H9 (cell line): ENCODE measurements around the gene SLC12A5. TPM values are rescaled to one million over a fixed set of nuclear protein-coding genes. Genes with fewer than 3 reads are reported as not detected.

Experiments
- DNase-seq: peaks from one replicate; pipeline ENCODE4 v3.0.0-alpha.2; 2017
- H2AFZ ChIP-seq: one replicate; pipeline ENCODE4 v1.6.1; 2013; ENCODE audit warnings: mild to moderate bottlenecking, low read length, control low read depth, moderate library complexity
- H2AK5ac ChIP-seq: 2 replicates; pipeline ENCODE4 v1.6.1; 2013; ENCODE audit warnings: low read length, control low read depth, mixed read lengths; ENCODE audit not compliant: insufficient read length
- H2BK120ac ChIP-seq: one replicate; pipeline ENCODE4 v1.6.1; 2013; ENCODE audit warnings: low read depth, mild to moderate bottlenecking, low read length, control low read depth, inconsistent platforms; ENCODE audit not compliant: poor library complexity, severe bottlenecking
- H2BK12ac ChIP-seq: 2 replicates; pipeline ENCODE4 v1.6.1; 2013; ENCODE audit warnings: low read length, control low read depth, mixed read lengths, low read depth; ENCODE audit not compliant: insufficient read length
- H2BK15ac ChIP-seq: 2 replicates; pipeline ENCODE4 v1.6.1; 2013; ENCODE audit warnings: low read depth, low read length, control low read depth
- H2BK20ac ChIP-seq: one replicate; pipeline ENCODE4 v1.6.1; 2013; ENCODE audit warnings: low read depth, mild to moderate bottlenecking, low read length, control low read depth, inconsistent platforms; ENCODE audit not compliant: poor library complexity, severe bottlenecking
- H2BK5ac ChIP-seq: 2 replicates; pipeline ENCODE4 v1.6.1; 2013; ENCODE audit warnings: low read length, control low read depth, mixed read lengths; ENCODE audit not compliant: insufficient read length
- H3K14ac ChIP-seq: 2 replicates; pipeline ENCODE4 v1.6.1; 2013; ENCODE audit warnings: low read length, control low read depth; ENCODE audit not compliant: insufficient read depth
- H3K18ac ChIP-seq: 2 replicates; pipeline ENCODE4 v1.6.1; 2013; ENCODE audit warnings: low read depth, mild to moderate bottlenecking, mixed read lengths, low read length, control low read depth; ENCODE audit not compliant: insufficient read length
- H3K23ac ChIP-seq: 2 replicates; pipeline ENCODE4 v1.6.1; 2013; ENCODE audit warnings: low read length, control low read depth, mixed read lengths, low read depth; ENCODE audit not compliant: insufficient read length
- H3K23me2 ChIP-seq: 2 replicates; pipeline ENCODE4 v1.6.1; 2013; ENCODE audit warnings: low read depth, mild to moderate bottlenecking, mixed read lengths, low read length, control low read depth; ENCODE audit not compliant: insufficient read length, poor library complexity, severe bottlenecking
- H3K27ac ChIP-seq: 2 replicates; pipeline ENCODE4 v1.5.1; 2013; ENCODE audit warnings: low read length, control low read depth, mixed read lengths, low read depth; ENCODE audit not compliant: insufficient read length
- H3K27me3 ChIP-seq: 2 replicates; pipeline ENCODE4 v1.6.1; 2013; ENCODE audit warnings: low read length, control low read depth, inconsistent platforms; ENCODE audit not compliant: insufficient read depth
- H3K4ac ChIP-seq: 2 replicates; pipeline ENCODE4 v1.6.1; 2013; ENCODE audit warnings: low read depth, mild to moderate bottlenecking, control low read depth, inconsistent platforms, low read length, moderate library complexity
- H3K4me1 ChIP-seq: 2 replicates; pipeline ENCODE4 v1.6.1; 2013; ENCODE audit warnings: low read length, control low read depth, inconsistent platforms; ENCODE audit not compliant: insufficient read depth
- H3K4me2 ChIP-seq: 2 replicates; pipeline ENCODE4 v1.6.1; 2013; ENCODE audit warnings: low read length, control low read depth, mixed read lengths; ENCODE audit not compliant: insufficient read length, insufficient read depth
- H3K56ac ChIP-seq: 2 replicates; pipeline ENCODE4 v1.6.1; 2013; ENCODE audit warnings: low read depth, mild to moderate bottlenecking, mixed read lengths, low read length, control low read depth; ENCODE audit not compliant: insufficient read length
- H3K79me1 ChIP-seq: 2 replicates; pipeline ENCODE4 v1.6.1; 2013; ENCODE audit warnings: low read depth, mild to moderate bottlenecking, moderate library complexity, low read length, control low read depth, inconsistent platforms; ENCODE audit not compliant: insufficient read depth, poor library complexity, severe bottlenecking
- H3K79me2 ChIP-seq: 2 replicates; pipeline ENCODE4 v1.6.1; 2013; ENCODE audit warnings: low read length, control low read depth, inconsistent platforms; ENCODE audit not compliant: insufficient read depth
- H3K9ac ChIP-seq: 2 replicates; pipeline ENCODE4 v1.6.1; 2013; ENCODE audit warnings: low read length, control low read depth, mixed read lengths; ENCODE audit not compliant: insufficient read length; ENCODE audit errors: extremely low read depth
- H3K9me3 ChIP-seq: one replicate; pipeline ENCODE4 v1.6.1; 2013; ENCODE audit warnings: low read depth, low read length, inconsistent platforms; ENCODE audit not compliant: control insufficient read depth
- H3T11ph ChIP-seq: one replicate; pipeline ENCODE4 v1.6.1; 2013; ENCODE audit warnings: mild to moderate bottlenecking, low read length, control low read depth, inconsistent platforms
- H4K20me1 ChIP-seq: one replicate; pipeline ENCODE4 v1.6.1; 2013; ENCODE audit not compliant: control insufficient read depth, insufficient read length, insufficient read depth
- H4K5ac ChIP-seq: 2 replicates; pipeline ENCODE4 v1.6.1; 2013; ENCODE audit warnings: low read depth, mild to moderate bottlenecking, mixed read lengths, low read length, control low read depth; ENCODE audit not compliant: insufficient read length
- H4K8ac ChIP-seq: replicated peaks from 2 replicates; pipeline ENCODE4 v1.6.1; 2013; ENCODE audit warnings: low read length, control low read depth, mixed read lengths, low read depth; ENCODE audit not compliant: insufficient read length
- H4K91ac ChIP-seq: 2 replicates; pipeline ENCODE4 v1.6.1; 2013; ENCODE audit warnings: low read depth, mild to moderate bottlenecking, moderate library complexity, mixed read lengths, low read length, control low read depth; ENCODE audit not compliant: insufficient read length
- H3K27ac Mint-ChIP-seq, 3 experiments: 2 replicates in 2 of 3; 3 replicates in 1 of 3; pipeline ENCODE4 v1.8.0; 2020 to 2021; ENCODE audit warnings: mixed read lengths in 3 of 3, mild to moderate bottlenecking in 1 of 3, moderate library complexity in 1 of 3
- H3K27me3 Mint-ChIP-seq: 2 replicates; pipeline ENCODE4 v1.8.0; 2021; ENCODE audit warnings: low read depth, mild to moderate bottlenecking, moderate library complexity, mixed read lengths
- H3K36me3 Mint-ChIP-seq, 3 experiments: 2 replicates in 2 of 3; 3 replicates in 1 of 3; pipeline ENCODE4 v1.8.0; 2020 to 2021; ENCODE audit warnings: low read depth in 3 of 3, mixed read lengths in 3 of 3; ENCODE audit not compliant: insufficient read depth in 1 of 3
- H3K4me1 Mint-ChIP-seq, 2 experiments: 2 replicates each; pipeline ENCODE4 v1.8.0; 2020; ENCODE audit warnings: mixed read lengths in 2 of 2
- H3K4me3 Mint-ChIP-seq, 2 experiments: 2 replicates in 1 of 2; 3 replicates in 1 of 2; pipeline ENCODE4 v1.8.0; 2020 to 2021; ENCODE audit warnings: mild to moderate bottlenecking in 2 of 2, mixed read lengths in 2 of 2, moderate library complexity in 1 of 2
- H3K9me3 Mint-ChIP-seq, 2 experiments: 2 replicates in 1 of 2; 3 replicates in 1 of 2; pipeline ENCODE4 v1.8.0; 2020; ENCODE audit warnings: mild to moderate bottlenecking in 2 of 2, mixed read lengths in 2 of 2, moderate library complexity in 1 of 2
- CTCF ChIP-seq: fragments of 200-600 bp; sonication (generic); conservative IDR thresholded peaks from 3 replicates; pipeline ENCODE4 v1.8.0; 2021; ENCODE audit warnings: antibody characterized with exemption, mild to moderate bottlenecking
- WGBS: extraction: QIAGEN DNeasy Blood & Tissue Kit; methylation state at CpG from one replicate; pipeline ENCODE4 v1.1.7; 2013; ENCODE audit warnings: missing lambda C conversion rate, low lambda C conversion rate, mixed read lengths; ENCODE audit not compliant: insufficient read length; ENCODE audit errors: extremely low coverage; 5-methylcytosine and 5-hydroxymethylcytosine counted together
- total RNA-seq: library from RNA; stranded (reverse); gene quantifications from 2 replicates; pipeline ENCODE4 v1.2.1, GENCODE V29; 2021

Gene SLC12A5
- total RNA-seq, 1 experiment from 2014 or later, result 8.7 TPM

GRCh38 chr20:46062621-46063020 is 33.6 kb downstream of the SLC12A5 start:
- Histone ChIP-seq H4K8ac (no peak overlapping the region), H3K79me1 (no peaks in the 10 kb centered on the region), H2BK120ac (no peak overlapping the region), H3K14ac (no peak overlapping the region), H3K4ac (no peak overlapping the region), H2AFZ (no peak overlapping the region), H3K79me2 (no peaks in the 10 kb centered on the region), H3K9ac (no peak overlapping the region), H3K27me3 (peaks cover 10% of the 10 kb centered on the region; the same call in 1 of the 2 replicates), H3K18ac (no peak overlapping the region), H2BK12ac (no peak overlapping the region), H2BK5ac (no peak overlapping the region), H4K20me1 (peaks cover 2% of the 10 kb centered on the region), H4K5ac (no peak overlapping the region), H2BK20ac (no peak overlapping the region), H4K91ac (no peak overlapping the region), H3K4me1 (peaks cover 4% of the 10 kb centered on the region; the same call in 1 of the 2 replicates), H3K27ac (no peak overlapping the region), H2AK5ac (no peak overlapping the region), H3K9me3 (no peaks in the 10 kb centered on the region), H3K4me2 (no peak overlapping the region), H2BK15ac (no peak overlapping the region), H3K23me2 (peaks cover 15% of the 10 kb centered on the region), H3K56ac (no peak overlapping the region), H3T11ph (no peak overlapping the region), H3K23ac (no peak overlapping the region)
- WGBS, result no CpG with 5 or more reads among the region's 12 CpGs
- H3K27me3 Mint-ChIP-seq, result peaks cover 25% of the 10 kb centered on the region
- no peak for TF ChIP-seq CTCF
- no peak for DNase-seq
- H3K4me1 Mint-ChIP-seq, result peaks cover 16 to 28% of the 10 kb centered on the region in 2 experiments
- no peaks in the 10 kb centered on the region for H3K9me3 Mint-ChIP-seq
- H3K27ac Mint-ChIP-seq, result no peak overlapping the region
- H3K4me3 Mint-ChIP-seq, result no peak overlapping the region
- peaks cover 44 to 62% (median 56%) of the 10 kb centered on the region in 3 experiments for H3K36me3 Mint-ChIP-seq
